RCC 7860 (cell line): Measurements from ENCODE around the gene C1QTNF3.
"Not testable (repeated sequence)": the region's sequence is repeated elsewhere in the genome, so short reads cannot be mapped to it uniquely, and the experiment has no call there.

Source experiments
- DNase-seq: peaks from one replicate; pipeline ENCODE4 v3.0.0-alpha.2; 2015; ENCODE audit warnings: low spot score
- FAIRE-seq: peaks from 2 replicates; lab custom pipeline; 2012; peaks lifted over from hg19 to GRCh38; lab: Jason Lieb, UNC

The C1QTNF3 gene

DNA sequence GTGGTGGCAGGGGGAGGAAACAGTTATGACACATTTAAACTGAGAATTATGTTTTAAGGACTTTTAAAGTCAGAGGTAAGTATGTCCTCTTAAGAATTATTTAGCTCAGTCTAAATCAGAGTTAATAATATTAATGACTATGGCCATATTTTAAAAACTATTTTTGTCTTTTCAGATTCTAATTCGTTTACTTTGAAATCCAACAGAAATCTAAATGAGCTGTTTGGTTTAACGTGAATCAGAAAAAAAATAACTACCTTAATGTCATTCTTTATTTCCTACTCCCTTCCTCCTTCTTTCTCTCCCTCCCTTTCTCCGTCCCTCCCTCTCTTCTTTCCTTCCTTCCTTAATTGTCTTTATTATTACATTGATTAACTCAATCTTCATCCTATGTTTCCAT lies 14.7 kb downstream of the C1QTNF3 start:
- FAIRE-seq = no peak
- no peak for DNase-seq

DNA sequence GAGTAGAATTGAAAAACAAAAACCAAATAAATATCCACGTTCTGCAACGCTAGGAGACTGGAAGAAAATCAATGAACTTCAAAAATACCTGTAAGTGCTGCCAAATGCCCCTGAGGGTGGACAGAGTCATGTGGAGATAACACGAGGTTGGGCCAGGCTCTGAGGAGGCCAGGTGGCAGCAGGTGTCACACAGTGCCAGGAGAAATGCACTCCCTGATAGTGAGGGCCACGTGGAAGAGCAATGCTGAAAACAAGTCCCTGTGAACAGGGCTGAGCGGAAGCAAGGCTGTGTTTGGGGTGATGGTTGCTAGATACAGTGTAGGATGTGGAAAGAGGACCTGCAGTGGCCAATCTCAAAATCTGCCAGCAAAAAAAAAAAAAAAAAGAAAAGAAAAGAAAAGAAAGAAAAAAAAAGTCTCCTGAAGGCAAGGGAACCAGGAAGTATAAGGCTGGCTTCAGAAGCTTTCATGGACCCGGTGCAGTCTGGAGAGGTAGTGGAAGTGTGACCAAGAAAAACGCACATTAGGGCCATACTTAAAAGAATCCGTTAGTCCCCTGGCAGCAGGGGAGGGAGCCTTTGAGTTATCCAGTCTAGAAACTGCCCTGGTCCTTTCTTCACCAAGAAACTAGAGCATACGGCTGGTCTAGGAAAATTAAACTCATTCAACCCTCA lies 16.8 kb downstream of the C1QTNF3 start:
- FAIRE-seq (no peak), DNase-seq (no peak)

DNA sequence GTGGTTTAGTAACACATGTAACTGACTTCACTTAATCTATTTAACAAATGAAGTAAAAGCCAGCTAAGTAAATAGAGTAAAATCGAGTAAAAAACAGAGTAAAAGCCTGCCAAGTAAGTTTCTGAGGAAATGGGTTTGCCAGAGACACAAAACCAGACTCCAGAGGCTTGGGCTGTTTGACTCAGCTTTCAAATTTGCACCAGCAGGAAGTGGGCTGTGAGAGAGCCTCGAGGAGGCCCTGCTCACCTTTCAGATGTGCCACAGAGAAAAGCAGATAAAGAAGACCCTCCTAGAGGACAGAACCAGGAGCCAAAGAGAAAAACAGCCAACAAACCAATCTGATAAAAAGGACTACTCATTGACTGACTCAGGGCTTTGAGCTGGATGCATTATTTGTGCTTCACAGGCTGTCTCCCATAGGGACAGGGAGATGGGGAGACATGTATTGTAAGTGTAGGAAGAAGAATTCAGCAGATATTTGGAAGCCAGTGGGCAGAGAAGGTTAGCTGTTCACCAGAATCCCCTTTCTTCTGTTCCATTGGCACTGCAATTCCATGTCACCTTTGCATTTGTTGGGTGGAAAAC lies 20.8 kb downstream of the C1QTNF3 start:
- no peak for DNase-seq
- FAIRE-seq = peak; percentile 30

DNA sequence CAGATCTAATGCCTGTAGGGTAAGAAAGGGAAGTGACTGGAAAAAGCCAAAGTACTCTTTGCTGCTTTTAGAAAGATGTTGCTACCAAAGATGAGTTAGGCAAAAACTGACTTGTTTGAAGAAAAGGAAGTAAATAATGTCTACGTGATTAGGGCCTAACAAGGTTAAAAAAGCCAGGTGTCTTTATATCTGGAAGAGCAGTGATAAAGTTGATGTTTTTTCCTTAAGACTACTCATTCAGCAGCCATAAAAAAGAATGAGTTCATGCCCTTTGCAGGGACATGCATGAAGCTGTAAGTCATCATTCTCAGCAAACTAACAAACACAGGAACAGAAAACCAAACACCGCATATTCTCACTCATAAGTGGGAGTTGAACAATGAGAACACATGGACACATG lies 21.7 kb downstream of the C1QTNF3 start:
- no peak for FAIRE-seq

DNA sequence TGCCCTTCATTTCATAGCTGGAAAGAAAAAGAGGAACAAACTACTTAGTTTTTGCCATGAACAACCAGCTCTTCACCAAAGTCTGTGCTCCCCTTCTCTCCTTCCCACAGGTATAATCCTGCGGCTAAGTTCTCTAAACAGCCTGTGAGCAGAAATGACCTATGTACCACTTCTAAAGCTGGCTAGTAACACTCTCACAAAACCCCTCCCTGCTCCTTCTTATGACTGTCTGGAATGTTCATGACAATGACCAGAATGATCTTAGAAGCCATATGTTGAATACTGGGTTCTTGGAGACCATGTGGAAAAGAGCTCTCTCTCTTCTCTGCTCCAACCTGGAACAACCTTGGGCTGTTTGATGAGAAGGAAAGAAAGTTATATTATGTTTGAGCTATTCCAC lies 22.3 kb downstream of the C1QTNF3 start:
- FAIRE-seq = no peak

More for the DNA sequence above, 21.7 kb downstream of the C1QTNF3 start:
- DNase-seq = no peak

DNA sequence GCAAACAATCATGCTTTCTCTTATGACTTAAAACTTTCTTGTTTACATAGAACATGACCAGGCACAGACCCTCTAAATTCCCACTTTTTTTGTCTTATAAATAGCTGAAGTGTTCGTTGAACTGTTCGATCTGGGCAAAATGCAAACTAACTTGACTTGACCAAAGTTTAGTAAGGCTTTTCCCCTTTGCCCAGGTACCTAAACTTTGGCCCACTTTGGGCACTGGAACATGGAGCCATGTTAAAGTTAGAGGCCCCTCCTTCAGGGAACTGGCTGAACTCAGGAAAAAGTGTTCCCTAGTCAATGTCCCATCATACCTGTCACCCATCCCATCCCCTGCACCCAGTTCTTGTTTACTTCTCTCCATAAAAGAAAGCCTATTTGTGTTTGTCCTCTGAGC lies 25.8 kb downstream of the C1QTNF3 start:
- FAIRE-seq (no peak), DNase-seq (no peak)

More for the DNA sequence above, 22.3 kb downstream of the C1QTNF3 start:
- DNase-seq = no peak

DNA sequence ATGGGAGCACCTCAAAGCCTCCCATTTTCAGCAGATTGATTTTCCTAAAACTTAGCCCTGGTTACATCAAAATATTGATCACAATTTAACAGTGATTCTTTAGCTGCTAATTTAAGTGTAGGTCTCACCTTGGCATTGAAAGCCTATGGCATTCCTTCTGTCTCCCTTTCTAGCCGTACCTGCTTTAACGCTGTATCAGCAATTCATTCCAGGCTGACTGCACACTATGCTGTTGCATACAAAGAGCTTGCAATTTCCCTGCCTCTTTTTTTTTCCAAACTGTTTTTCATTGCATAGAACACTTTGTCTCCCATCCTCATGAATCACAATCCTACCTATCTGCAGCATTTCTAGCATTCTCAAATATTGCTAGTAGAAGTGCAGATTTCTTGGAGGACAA lies 26.3 kb downstream of the C1QTNF3 start:
- DNase-seq (no peak), FAIRE-seq (no peak)

DNA sequence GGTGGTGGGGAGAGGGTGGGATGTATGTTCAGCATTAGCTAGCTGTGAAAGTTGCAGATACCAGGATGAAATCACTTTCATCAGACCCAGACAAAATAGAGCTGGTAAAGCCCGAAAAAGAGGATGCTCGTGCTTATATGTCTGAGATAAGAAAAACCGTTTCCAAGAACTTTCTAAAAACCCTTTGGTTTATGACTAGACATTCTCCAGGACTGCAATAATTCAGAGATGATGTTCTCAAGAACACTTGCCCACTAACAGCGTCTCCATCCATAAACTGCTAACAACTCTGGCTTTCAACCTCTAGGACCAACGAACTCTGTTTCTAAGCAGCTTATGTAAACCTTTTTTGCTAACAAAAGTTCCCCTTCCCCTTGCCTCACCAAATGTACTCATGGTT lies 26.8 kb downstream of the C1QTNF3 start:
- DNase-seq (no peak), FAIRE-seq (no peak)

DNA sequence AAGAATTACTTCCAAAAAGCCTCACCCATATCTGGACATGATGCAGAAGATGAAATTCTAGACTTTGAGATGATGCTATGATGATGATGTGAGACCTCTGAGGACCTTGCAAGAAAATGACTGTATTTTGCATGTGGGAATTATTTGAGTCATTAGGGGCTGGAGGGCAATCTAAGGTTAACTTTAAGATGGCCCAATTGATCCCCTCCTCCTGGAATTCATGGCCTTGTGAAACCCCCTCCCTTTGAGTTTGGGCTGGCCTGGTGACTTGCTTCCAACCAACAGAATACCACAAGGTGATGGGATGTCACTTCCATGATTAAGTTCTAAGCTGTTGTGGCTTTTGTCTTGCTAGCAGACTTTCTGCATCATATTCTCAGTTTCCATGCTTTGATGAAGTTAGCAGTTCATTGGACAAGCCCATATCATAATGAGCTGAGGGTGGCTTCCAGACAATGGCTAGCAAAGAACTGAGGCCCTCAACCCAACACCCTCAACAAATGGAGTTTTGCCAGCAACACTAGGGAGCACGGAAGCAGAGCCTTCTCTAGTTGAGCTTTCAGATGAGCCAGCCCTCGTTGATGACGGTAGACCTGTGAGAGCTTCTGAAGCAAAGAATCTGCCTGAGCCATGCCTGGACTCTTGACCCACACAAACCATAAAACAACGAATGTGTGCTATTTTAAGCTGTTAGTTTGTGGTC lies 27.7 kb downstream of the C1QTNF3 start:
- no peak for FAIRE-seq
- DNase-seq = no peak

DNA sequence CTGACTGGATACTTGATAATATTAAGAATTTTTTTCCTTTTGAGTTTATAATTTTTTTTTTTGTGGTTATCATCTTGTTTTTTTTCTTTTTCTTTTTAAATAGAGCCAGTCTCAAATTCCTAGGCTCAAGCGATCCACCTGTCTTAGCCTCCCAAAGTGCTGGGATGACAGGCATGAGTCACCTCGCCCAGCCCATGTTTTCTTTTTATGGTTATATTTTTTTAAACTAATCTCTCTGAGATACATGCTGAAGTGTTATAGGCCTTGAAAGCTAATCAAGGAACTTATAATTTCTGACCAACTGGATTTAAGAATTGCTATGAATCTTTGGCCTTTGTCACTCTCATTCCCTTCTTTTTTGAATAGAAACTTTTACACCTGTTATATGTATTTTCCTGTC lies 28.4 kb downstream of the C1QTNF3 start:
- DNase-seq (no peak), FAIRE-seq (no peak)

DNA sequence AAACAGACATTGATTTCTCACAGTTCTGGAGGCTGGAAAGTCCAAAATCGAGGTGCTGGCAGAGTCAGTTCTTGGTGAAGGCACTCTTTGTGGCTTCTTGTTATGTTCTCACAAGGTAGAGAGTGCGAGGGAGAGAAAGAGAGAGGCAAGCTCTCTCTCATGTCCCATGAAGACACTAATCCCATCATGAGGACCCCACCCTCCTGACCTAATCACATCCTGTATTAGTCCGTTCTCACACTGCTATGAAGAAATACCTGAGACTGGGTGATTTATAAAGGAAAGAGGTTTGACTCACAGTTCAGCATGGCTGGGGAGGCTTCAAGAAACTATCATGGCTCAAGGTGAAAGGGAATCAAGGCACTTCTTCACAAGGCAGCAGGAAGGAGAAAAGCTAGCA lies 29.5 kb downstream of the C1QTNF3 start:
- FAIRE-seq (no peak), DNase-seq (no peak)

DNA sequence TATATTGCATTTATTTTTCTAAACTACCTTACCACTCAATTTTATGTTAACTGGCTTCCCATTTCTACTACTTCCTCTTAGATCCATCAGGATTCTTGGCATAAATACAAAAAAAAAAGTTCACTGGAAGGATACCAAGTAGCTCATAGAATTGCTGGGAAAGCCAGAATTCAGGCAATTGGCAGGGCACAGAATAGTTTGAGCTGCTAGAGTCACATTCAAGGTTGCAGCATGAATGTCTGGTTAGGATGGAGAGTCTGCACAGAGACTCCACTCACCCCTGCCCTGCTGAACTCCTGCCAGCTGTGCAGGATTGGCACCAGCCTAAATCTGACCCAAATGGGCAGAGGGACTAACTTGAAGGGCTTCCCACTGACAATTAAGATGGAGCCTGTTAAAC lies 30.2 kb downstream of the C1QTNF3 start:
- peak; percentile 52 for FAIRE-seq
- DNase-seq = no peak

DNA sequence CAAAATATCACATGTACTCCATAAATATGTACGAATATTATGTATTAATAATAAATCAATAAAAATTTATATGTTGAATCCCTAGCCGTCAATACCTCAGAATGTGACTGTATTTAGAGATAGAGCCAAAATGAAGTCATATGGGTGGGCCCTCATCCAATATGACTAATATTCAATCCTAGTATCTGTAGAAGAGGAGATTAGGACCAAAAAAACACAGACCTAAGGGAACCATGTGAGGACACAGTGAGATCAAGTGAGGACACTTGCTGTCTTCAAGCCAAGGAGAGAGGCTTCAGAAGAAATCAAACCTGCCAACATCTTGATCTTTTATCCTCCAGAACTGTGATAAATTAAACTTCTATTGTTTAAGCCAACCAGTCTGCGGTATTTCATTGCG lies 31.5 kb downstream of the C1QTNF3 start:
- FAIRE-seq = no peak
- DNase-seq = no peak

DNA sequence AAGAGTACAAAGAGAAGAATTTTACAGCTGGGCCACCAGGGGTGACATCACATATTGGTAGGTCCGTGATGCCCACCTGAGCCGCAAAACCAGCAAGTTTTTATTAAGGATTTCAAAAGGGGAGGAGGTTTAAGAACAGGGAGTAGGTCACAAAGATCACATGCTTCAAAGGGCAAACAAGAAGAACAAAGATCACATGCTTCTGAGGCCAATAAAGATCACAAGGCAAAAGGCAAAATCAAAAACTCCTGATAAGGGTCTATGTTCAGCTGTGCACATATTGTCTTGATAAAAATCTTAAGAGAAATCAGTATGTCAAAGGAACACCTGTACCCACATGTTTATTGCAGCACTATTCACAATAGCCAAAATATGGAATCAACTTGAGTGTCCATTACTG lies 32.9 kb downstream of the C1QTNF3 start:
- FAIRE-seq, DNase-seq: not testable (repeated sequence)

DNA sequence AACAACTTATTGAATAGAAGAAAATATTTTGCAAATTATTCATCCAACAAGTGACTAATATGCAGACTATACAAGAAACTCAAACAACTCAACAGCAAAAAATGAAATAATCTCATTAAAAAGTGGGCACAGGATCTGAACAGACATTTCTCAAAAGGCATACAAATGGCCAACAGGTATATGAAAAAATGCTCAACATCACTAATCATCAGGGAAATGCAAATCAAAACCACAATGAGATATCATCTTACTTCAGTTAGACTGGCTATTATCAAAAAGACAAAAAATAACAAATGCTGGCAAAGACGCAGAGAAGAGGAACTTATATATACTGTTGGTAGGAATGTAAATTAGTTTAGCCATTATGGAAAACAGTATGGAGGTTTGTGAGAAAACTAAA lies 33.4 kb downstream of the C1QTNF3 start:
- DNase-seq = no peak
- no peak for FAIRE-seq

DNA sequence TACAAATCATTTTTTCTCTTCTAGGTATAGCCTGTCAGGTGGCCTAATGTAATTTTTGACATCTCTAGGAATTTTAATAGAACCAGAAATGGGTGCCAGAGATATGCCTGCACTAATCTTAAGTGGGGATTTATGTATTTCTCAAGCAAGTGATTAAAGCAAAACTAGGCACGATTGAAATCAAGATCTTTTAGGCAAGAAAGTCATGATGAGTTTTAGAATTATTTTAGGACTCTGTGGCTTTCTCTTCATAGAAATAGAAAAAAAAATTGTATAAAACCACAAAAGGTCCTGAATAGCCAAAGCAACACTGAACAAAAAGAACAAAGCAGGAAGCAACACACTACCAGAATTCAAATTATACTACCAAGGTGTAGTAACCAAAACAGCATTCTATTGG lies 34.2 kb downstream of the C1QTNF3 start:
- no peak for FAIRE-seq
- no peak for DNase-seq

DNA sequence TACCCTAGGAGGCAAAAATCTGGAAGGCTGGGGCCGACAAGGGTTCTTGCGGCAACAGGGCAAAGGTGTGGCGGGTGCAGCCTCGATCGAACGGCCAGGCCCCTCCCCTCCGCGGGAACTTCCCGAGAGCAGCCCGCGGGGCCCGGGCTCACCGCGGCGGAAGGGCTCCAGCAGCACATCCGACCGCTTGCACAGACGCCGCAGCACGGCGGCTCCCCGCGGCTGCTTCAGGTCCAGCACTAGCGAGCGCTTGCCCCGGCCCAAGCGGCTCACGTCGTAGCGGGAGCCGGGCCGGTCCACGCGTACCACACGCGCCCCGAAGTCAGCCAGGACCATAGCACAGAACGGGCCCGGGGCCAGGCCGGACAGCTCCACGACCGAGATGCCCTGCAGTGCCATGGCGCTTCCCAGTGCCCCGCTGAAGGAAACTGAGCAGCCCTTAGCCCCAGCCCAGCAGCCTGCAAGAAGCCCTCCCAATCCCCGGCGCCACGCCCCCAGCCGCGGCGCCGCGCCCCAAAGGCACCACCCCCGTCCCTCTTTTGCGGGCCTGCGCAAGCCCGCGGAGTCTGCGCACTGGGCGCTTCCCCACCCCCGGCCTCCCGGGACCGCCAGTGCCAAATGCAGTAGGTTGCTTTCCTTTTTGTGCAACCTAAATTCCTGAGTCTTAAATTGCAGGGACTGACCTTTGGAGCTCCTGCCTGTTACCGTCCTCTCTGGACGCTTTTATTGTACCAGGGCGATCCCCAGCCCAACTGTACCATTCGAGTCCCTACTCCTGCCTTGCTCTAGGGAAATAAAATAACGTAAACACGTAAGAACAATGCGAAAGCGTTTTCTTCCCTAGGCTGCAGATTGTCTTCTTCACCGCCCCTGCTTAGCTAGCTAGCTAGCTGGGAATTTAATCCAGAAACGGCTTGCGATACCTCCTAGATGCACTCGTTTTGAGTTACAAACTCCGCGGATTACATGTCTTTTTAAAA lies 35.1 kb downstream of the C1QTNF3 start, which contains the start of gene AMACR:
Gene AMACR (minus strand): TSS at position 430 of the 980 bp plus-strand sequence. CDS start 31 bp downstream, at position 399.
- FAIRE-seq (peak; percentile 59), DNase-seq (peak; percentile 83)

DNA sequence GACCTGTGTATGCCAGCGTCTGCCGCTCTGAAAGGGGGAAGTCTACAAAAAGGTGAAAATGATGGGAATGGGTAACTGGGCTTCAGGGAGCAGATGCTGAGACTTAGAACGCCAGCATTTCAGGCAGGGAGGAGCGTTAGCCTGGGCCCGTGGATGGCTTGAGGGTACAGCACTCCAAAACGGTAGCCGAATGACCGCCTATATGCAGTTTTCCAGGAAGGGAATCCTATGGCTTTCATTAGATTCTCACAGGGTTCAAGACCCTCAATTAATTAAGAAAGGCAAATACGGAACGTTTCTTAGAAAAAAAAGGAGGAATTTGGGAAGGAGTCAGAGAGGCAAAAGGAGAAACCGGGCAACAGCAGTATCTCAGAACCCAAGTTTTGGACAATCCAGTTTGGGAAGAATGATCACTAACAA lies 35.8 kb downstream of the C1QTNF3 start:
- no peak for FAIRE-seq
- no peak for DNase-seq

DNA sequence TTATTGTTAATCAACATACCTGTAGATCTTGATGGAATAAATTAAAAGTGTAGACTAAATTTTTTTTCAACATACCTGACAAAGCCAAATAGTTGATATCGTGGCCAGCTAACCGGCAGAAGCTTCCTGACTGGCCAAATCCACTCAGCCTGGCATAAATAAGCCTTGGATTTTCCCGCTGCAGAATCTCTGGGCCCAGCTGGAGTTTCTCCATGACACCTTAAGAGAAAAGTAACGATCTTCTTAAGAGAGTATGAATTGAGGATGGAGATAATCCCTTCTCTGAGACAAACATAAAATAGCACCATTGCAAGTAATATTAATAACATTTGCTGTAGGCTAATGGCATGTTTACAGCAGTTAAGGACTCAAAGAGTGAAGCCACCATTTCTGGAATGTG lies 37.3 kb downstream of the C1QTNF3 start:
- DNase-seq (no peak), FAIRE-seq (no peak)

DNA sequence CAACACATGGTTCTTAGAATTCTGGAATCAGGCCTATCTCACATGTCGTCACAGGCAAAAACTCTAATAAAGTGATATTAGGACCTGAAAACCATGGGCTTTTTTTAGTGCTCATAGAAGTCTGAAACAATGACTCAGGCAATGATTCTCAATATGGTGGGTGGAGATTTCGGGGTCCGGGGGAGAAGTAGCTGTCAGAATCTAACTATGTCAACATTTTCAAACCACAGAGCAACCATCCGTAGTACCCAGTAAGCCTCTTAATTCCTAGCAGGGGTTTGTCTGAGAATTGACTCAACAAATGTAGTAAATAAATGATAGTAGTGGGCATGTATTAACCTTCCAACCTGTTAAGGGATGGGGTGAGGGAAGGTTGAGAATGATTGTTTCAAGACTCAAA lies 37.8 kb downstream of the C1QTNF3 start:
- DNase-seq = peak; percentile 95
- FAIRE-seq = peak; percentile 99

DNA sequence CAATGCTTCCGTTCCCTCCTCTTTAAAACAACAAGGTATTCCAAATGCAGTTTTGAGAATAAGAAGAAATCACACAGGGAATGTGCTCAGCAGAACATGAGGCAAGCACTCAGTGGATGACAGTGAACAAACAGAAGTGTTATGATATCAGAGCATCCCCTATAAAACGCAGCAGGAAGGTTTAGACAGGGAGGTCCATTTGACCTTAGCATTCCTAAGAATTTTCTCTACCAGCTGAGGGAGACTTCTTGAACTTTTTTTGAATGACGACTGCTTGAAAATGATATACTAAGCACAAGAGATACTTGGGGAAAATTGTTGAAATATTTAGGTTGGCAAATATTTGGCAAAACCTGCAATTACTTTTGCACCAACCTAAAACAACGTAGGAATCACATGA lies 39.1 kb downstream of the C1QTNF3 start:
- DNase-seq = peak; percentile 10
- FAIRE-seq = peak; percentile 34
